ENCODE data around the gene ABR. TPM values are rescaled to one million over a fixed set of nuclear protein-coding genes. Genes with fewer than 3 reads are reported as not detected.

ABR gene
- total and polyA plus RNA-seq, 9 donors, result 25.0 to 94.6 (median 60.2) TPM

- H3K36me3 ChIP-seq, result no peaks in the 10 kb centered on the region
- 88 to 91% (median 89%) methylated on average over 8 of the region's 8 CpGs for WGBS, 3 donors
- H3K9me3 ChIP-seq, result no peaks in the 10 kb centered on the region
- DNase-seq, result no peak
- H3K4me3 ChIP-seq, result no peak overlapping the region
- no peaks in the 10 kb centered on the region for H3K27me3 ChIP-seq
- no peak overlapping the region for H3K27ac ChIP-seq
- intact Hi-C loops (cut with DNase I), result no loop called here
- TF ChIP-seq POLR2A (IDR thresholded peaks at IDR 0.05), result no peak
- no peak for TF ChIP-seq CTCF (IDR thresholded peaks at IDR 0.05)
- no peak for TF ChIP-seq EP300 (IDR thresholded peaks at IDR 0.05)
- no peaks in the 10 kb centered on the region for H3K4me1 ChIP-seq (ENCODE audit: insufficient read depth)
These were observed 42.5 kb upstream of the ABR start for GRCh38 chr17:1222321-1222720.

GRCh38 chr17:1221209-1221608 lies 41.4 kb upstream of the ABR start:
- no peaks in the 10 kb centered on the region for H3K36me3 ChIP-seq
- H3K27me3 ChIP-seq, result no peaks in the 10 kb centered on the region
- TF ChIP-seq EP300 (IDR thresholded peaks at IDR 0.05) (no peak), POLR2A (IDR thresholded peaks at IDR 0.05) (no peak), CTCF (IDR thresholded peaks at IDR 0.05) (no peak)
- no peak overlapping the region for H3K27ac ChIP-seq
- no peak overlapping the region for H3K4me3 ChIP-seq
- intact Hi-C loops (cut with DNase I), result no loop called here
- DNase-seq, result no peak
- no peaks in the 10 kb centered on the region for H3K4me1 ChIP-seq (ENCODE audit: insufficient read depth)
- H3K9me3 ChIP-seq, result no peaks in the 10 kb centered on the region
- WGBS, 3 donors, result 83 to 95% (median 88%) methylated on average over 7 of the region's 7 CpGs

GRCh38 chr17:1220346-1220745 lies 40.6 kb upstream of the ABR start:
- Histone ChIP-seq H3K9me3 (no peaks in the 10 kb centered on the region), H3K27ac (no peak overlapping the region), H3K4me3 (no peak overlapping the region), H3K36me3 (no peaks in the 10 kb centered on the region), H3K4me1 (ENCODE audit: insufficient read depth) (no peaks in the 10 kb centered on the region), H3K27me3 (no peaks in the 10 kb centered on the region)
- WGBS, 3 donors, result 55 to 66% (median 57%) methylated on average over 14 of the region's 14 CpGs
- intact Hi-C loops (cut with DNase I), result no loop called here
- DNase-seq, result no peak
- TF ChIP-seq POLR2A (IDR thresholded peaks at IDR 0.05) (no peak), CTCF (IDR thresholded peaks at IDR 0.05) (no peak)

- H3K4me3 ChIP-seq, result no peak overlapping the region
- WGBS, 3 donors, result 68 to 76% (median 73%) methylated on average over 12 of the region's 12 CpGs
- no peaks in the 10 kb centered on the region for H3K27me3 ChIP-seq
- no peak for TF ChIP-seq POLR2A (IDR thresholded peaks at IDR 0.05)
- no peak for TF ChIP-seq EP300 (IDR thresholded peaks at IDR 0.05)
- no peak for TF ChIP-seq CTCF (IDR thresholded peaks at IDR 0.05)
- no peak overlapping the region for H3K27ac ChIP-seq
- no peaks in the 10 kb centered on the region for H3K9me3 ChIP-seq
- no peak for DNase-seq
- intact Hi-C loops (cut with DNase I), result no loop called here
- H3K4me1 ChIP-seq (ENCODE audit: insufficient read depth), result no peaks in the 10 kb centered on the region
- no peaks in the 10 kb centered on the region for H3K36me3 ChIP-seq
These were observed 37.3 kb upstream of the ABR start for GRCh38 chr17:1217089-1217385.
